ENCODE data around the gene PRKAG1. TPM values are rescaled to one million over a fixed set of nuclear protein-coding genes. Genes with fewer than 3 reads are reported as not detected.
A peak's percentile ranks its signal among the peaks of the same experiment; 100 is the strongest.

Gene PRKAG1
- total RNA-seq, 4 donors from 2014 or later: 55.9 to 79.9 (median 64.2) TPM

GRCh38 chr12:48996794-48997718, 21.5 kb downstream of the PRKAG1 start:
- H3K27me3 ChIP-seq: peaks cover 98% of the 10 kb centered on the region
- ATAC-seq: peak; percentile 75
- 14 to 28% methylated on average over 5 to 9 of the region's 71 CpGs for WGBS, 2 donors (ENCODE audit: low coverage in 1 of 2)
- TF ChIP-seq EP300 (IDR thresholded peaks at IDR 0.05): no peak
- peak in 3 of 4 experiments; percentile 56 to 81 (median 70) for TF ChIP-seq CTCF (IDR thresholded peaks at IDR 0.05)
- TF ChIP-seq POLR2AphosphoS5 (IDR thresholded peaks at IDR 0.05): no peak
- H3K9me3 ChIP-seq: no peaks in the 10 kb centered on the region
- H3K4me3 ChIP-seq: peak overlapping the region in 1 of 2 donors; percentile 53
- peak overlapping the region in 1 of 4 donors; percentile 54 for H3K27ac ChIP-seq
- peaks cover 0 to 20% of the 10 kb centered on the region in 2 donors for H3K36me3 ChIP-seq
- H3K4me1 ChIP-seq: peaks cover 5 to 51% (median 38%) of the 10 kb centered on the region in 3 donors

- 4 to 8% methylated on average over 18 to 19 of the region's 32 CpGs for WGBS, 2 donors (ENCODE audit: low coverage in 1 of 2)
Measured at GRCh38 chr12:48995086-48995879, 23.3 kb downstream of the PRKAG1 start.

GRCh38 chr12:48994224-48995085, 24.1 kb downstream of the PRKAG1 start:
- TF ChIP-seq POLR2A (IDR thresholded peaks at IDR 0.05): no peak
- no peak for TF ChIP-seq EP300 (IDR thresholded peaks at IDR 0.05)
- TF ChIP-seq POLR2AphosphoS5 (IDR thresholded peaks at IDR 0.05): no peak
- TF ChIP-seq CTCF (IDR thresholded peaks at IDR 0.05): no peak
- ATAC-seq: no peak
- no peaks in the 10 kb centered on the region for H3K36me3 ChIP-seq
- 40% methylated on average over 5 of the region's 32 CpGs; no CpG with 5 or more reads in 1 of the 2 donors for WGBS, 2 donors (ENCODE audit: low coverage in 1 of 2)
- peaks cover 2 to 43% (median 32%) of the 10 kb centered on the region in 3 donors for H3K4me1 ChIP-seq
- H3K9me3 ChIP-seq: no peaks in the 10 kb centered on the region
- peaks cover 97% of the 10 kb centered on the region for H3K27me3 ChIP-seq
- H3K4me3 ChIP-seq: no peak overlapping the region
- H3K27ac ChIP-seq: no peak overlapping the region

More at GRCh38 chr12:48995086-48995879, 23.3 kb downstream of the PRKAG1 start:
- H3K4me1 ChIP-seq: peaks cover 5 to 51% (median 38%) of the 10 kb centered on the region in 3 donors
- ATAC-seq: peak; percentile 81
- peak overlapping the region in 1 of 2 donors; percentile 34 for H3K4me3 ChIP-seq
- no peak overlapping the region for H3K27ac ChIP-seq
- H3K27me3 ChIP-seq: peaks cover 97% of the 10 kb centered on the region
- TF ChIP-seq CTCF (IDR thresholded peaks at IDR 0.05): peak in 3 of 4 experiments; percentile 75 to 92 (median 84)
- TF ChIP-seq EP300 (IDR thresholded peaks at IDR 0.05): no peak
- H3K36me3 ChIP-seq: peaks cover 0 to 2% of the 10 kb centered on the region in 2 donors
- no peaks in the 10 kb centered on the region for H3K9me3 ChIP-seq

GRCh38 chr12:48993787-48994186, 24.8 kb downstream of the PRKAG1 start:
- Histone ChIP-seq H3K27me3 (peaks cover 97% of the 10 kb centered on the region), H3K4me3 (no peak overlapping the region), H3K4me1 (peaks cover 0 to 36% (median 25%) of the 10 kb centered on the region in 3 donors), H3K27ac (no peak overlapping the region), H3K9me3 (no peaks in the 10 kb centered on the region), H3K36me3 (no peaks in the 10 kb centered on the region)
- WGBS, 2 donors (ENCODE audit: low coverage in 1 of 2): 78 to 95% methylated on average over 3 of the region's 3 CpGs
- TF ChIP-seq EP300 (IDR thresholded peaks at IDR 0.05) (no peak), POLR2A (IDR thresholded peaks at IDR 0.05) (no peak), POLR2AphosphoS5 (IDR thresholded peaks at IDR 0.05) (no peak), CTCF (IDR thresholded peaks at IDR 0.05) (no peak)
- ATAC-seq: no peak

All from gastroesophageal sphincter (tissue), 4 donors.